ENCODE results near the gene ACVR1C.
"Not testable (repeated sequence)": the region's sequence is repeated elsewhere in the genome, so short reads cannot be mapped to it uniquely, and the experiment has no call there.

Gene ACVR1C

GRCh38 chr2:157572725-157573124 is 55.9 kb downstream of the ACVR1C start:
- peak in 1 of 2 donors; percentile 58 for ATAC-seq

GRCh38 chr2:157566623-157567022 is 62.0 kb downstream of the ACVR1C start:
- not testable (repeated sequence) for ATAC-seq

GRCh38 chr2:157566113-157566512 is 62.6 kb downstream of the ACVR1C start:
- ATAC-seq, result not testable (repeated sequence)

- ATAC-seq, result no peak
Observed at GRCh38 chr2:157565550-157565949, 63.1 kb downstream of the ACVR1C start.

- ATAC-seq, result no peak
Observed at GRCh38 chr2:157559890-157560289, 68.8 kb downstream of the ACVR1C start.

- ATAC-seq, result no peak
Observed at GRCh38 chr2:157559461-157559860, 69.2 kb downstream of the ACVR1C start.

- ATAC-seq, result peak in 1 of 2 donors; percentile 33
Observed at GRCh38 chr2:157559061-157559460, 69.6 kb downstream of the ACVR1C start.

- ATAC-seq, result no peak
Observed at GRCh38 chr2:157557770-157558169, 70.9 kb downstream of the ACVR1C start.

GRCh38 chr2:157540102-157540501 is 88.6 kb downstream of the ACVR1C start:
- no peak for ATAC-seq

GRCh38 chr2:157538064-157538463 is 90.6 kb downstream of the ACVR1C start:
- ATAC-seq, result no peak

- ATAC-seq, result no peak
Observed at GRCh38 chr2:157536815-157537214, 91.8 kb downstream of the ACVR1C start.

GRCh38 chr2:157528963-157529751 is 99.5 kb downstream of the ACVR1C start:
- ATAC-seq, result no peak

GRCh38 chr2:157526070-157526469 is 102.6 kb downstream of the ACVR1C start:
- no peak for ATAC-seq

GRCh38 chr2:157523270-157524247 is 105.1 kb downstream of the ACVR1C start:
- no peak for ATAC-seq

GRCh38 chr2:157514966-157515365 is 113.7 kb downstream of the ACVR1C start:
- ATAC-seq, result not testable (repeated sequence)

- no peak for ATAC-seq
Observed at GRCh38 chr2:157509744-157510143, 118.9 kb downstream of the ACVR1C start.

GRCh38 chr2:157508676-157509075 is 120.0 kb downstream of the ACVR1C start:
- ATAC-seq, result no peak

GRCh38 chr2:157506586-157506985 is 122.1 kb downstream of the ACVR1C start:
- no peak for ATAC-seq

- ATAC-seq, result no peak
Observed at GRCh38 chr2:157504623-157505022, 124.0 kb downstream of the ACVR1C start.

GRCh38 chr2:157501026-157501425 is 127.6 kb downstream of the ACVR1C start:
- no peak for ATAC-seq

GRCh38 chr2:157500334-157500733 is 128.3 kb downstream of the ACVR1C start:
- ATAC-seq, result no peak

- ATAC-seq, result no peak
Observed at GRCh38 chr2:157498483-157498882, 130.2 kb downstream of the ACVR1C start.

GRCh38 chr2:157497638-157498314 is 130.9 kb downstream of the ACVR1C start:
- peak; percentile 74 to 84 for ATAC-seq
